Body of pancreas (tissue), 4 donors: ENCODE measurements around the gene RRAS. TPM values are rescaled to one million over a fixed set of nuclear protein-coding genes. Genes with fewer than 3 reads are reported as not detected.

Experiments
- ATAC-seq: fragments of 150-250 bp; one replicate; pipeline ENCODE4 v1.9.1; 2016
- DNase-seq, 4 donors: peaks; one replicate each; pipeline ENCODE4 v3.0.0-alpha.2; 2019
- H3K27ac ChIP-seq, 4 donors: fragments of 200-600 bp; sonication (generic); 1 replicate in 3 of 4; 2 replicates in 1 of 4; pipeline versions ENCODE4 v1.5.1 to v1.6.1; 2016 to 2019; ENCODE audit warnings: mild to moderate bottlenecking in 1 of 4, mixed read lengths in 1 of 4, moderate library complexity in 1 of 4
- H3K27me3 ChIP-seq, 2 donors: fragments of 200-600 bp; sonication (generic); one replicate each; pipeline ENCODE4 v1.6.0; 2016; ENCODE audit warnings: mild to moderate bottlenecking in 1 of 2
- H3K36me3 ChIP-seq, 2 donors: fragments of 200-600 bp; sonication (generic); replicated peaks in 1 of 2; 2 replicates each; pipeline ENCODE4 v1.5.1; 2016; ENCODE audit warnings: low read depth in 2 of 2; ENCODE audit not compliant: insufficient read depth in 1 of 2
- H3K4me1 ChIP-seq: fragments of 200-600 bp; sonication (generic); one replicate; pipeline ENCODE4 v1.6.0; 2016
- H3K4me3 ChIP-seq, 2 donors: fragments of 200-600 bp; sonication (generic); 1 replicate in 1 of 2; 2 replicates in 1 of 2; pipeline ENCODE4 v1.5.1; 2016 to 2019
- H3K9me3 ChIP-seq, 3 donors: fragments of 200-600 bp; sonication (generic); 1 replicate in 2 of 3; 2 replicates in 1 of 3; pipeline ENCODE4 v1.5.1; 2016
- POLR2A ChIP-seq, 3 donors: fragments of 450-650 bp; IDR thresholded peaks; one replicate each; pipeline ENCODE4 v1.6.1; 2016; ENCODE audit warnings: antibody characterized with exemption in 3 of 3, mild to moderate bottlenecking in 2 of 3
- WGBS, 2 donors: methylation state at CpG; one replicate each; pipeline ENCODE4 v1.1.5; 2017; 5-methylcytosine and 5-hydroxymethylcytosine counted together
- intact Hi-C: fragments of 100-400 bp; cut with DNase I; formaldehyde crosslinking; loops from one replicate; pipeline ENCODE4 v1.15.1; 2023
- microRNA-seq, 2 donors: library from miRNA; unstranded; fragments of <30 nt; microRNA quantifications; one replicate each; pipeline ENCODE4, GENCODE V29; 2016; ENCODE audit warnings: borderline number of aligned reads in 2 of 2, borderline replicate concordance in 2 of 2
- small RNA-seq: library from RNA; depleted of rRNA; stranded (forward); fragments of <200 nt; gene quantifications from one replicate; pipeline ENCODE3, GENCODE V24; 2016
- total RNA-seq, 2 donors: library from RNA; depleted of rRNA; stranded (reverse); fragments of >200 nt; gene quantifications; one replicate each; pipeline ENCODE4 v1.1.0, GENCODE V29; 2016
- TF ChIP-seq, protein P1 (sequence below), 7 experiments: fragments of 450-650 bp in 4 of 7; fragments of 200-600 bp in 3 of 7; sonication (generic) in 3 of 7; IDR thresholded peaks; one replicate each; pipeline ENCODE4 v1.5.1; 2016 to 2019; ENCODE audit warnings: antibody characterized with exemption in 7 of 7

The RRAS gene
- total RNA-seq, 2 donors from 2014 or later: 10.9 to 17.9 TPM

DNA sequence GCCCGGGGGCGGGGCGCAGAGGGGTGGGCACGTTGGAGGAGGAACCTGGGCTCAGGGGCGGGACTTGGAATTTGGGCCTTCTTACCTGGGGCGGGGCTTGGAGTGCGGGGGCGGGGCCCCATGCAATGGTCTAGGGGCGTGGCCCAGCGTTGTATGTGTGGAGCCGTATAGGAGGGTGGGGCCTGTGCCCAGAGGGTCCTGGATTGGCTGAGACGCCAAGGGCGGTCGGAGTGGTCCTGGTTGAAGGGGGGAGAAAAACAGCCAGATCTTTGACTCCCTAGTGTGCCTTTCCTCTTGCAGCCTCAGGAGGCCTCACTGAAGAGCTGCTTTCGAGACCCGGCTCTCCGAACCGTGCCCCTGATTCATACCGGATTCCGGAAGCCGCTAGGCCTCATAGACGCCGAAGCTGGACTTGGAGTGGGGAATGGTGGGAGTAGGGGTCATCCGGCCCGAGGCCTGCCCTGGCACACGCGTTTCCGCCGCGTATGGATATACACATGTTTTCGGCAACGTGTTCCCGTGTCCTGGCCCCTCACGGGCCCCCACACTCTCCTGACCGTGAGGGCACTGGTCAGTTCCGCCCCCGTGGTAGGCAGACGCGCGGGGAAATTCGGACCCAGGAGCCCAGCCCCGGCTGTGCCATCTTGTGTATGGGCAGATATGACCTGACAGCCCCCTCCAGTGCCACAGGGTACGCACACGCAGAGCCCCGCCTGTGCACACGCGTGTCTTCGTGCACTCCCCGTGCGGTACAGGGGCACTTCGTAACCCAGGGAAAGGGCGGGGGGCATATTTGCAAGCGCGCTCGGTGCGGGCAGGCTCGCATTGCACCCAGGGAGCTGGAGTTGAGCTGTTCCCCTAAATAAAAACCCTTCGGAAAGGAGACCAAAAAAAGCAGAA lies 49.6 kb downstream of the RRAS start:
- DNase-seq (peak; percentile 97 to 99 (median 98)), ATAC-seq (peak; percentile 85)
- peaks cover 3 to 7% of the 10 kb centered on the region in 2 donors for H3K36me3 ChIP-seq
- H3K4me1 ChIP-seq: peaks cover 24% of the 10 kb centered on the region
- peak overlapping the region; percentile 66 to 71 for H3K4me3 ChIP-seq
- no peaks in the 10 kb centered on the region for H3K27me3 ChIP-seq
- peak overlapping the region; percentile 79 to 89 (median 86) for H3K27ac ChIP-seq
- TF ChIP-seq POLR2A (IDR thresholded peaks at IDR 0.05): peak; percentile 34 to 82 (median 72)
- TF ChIP-seq, protein P1, sequence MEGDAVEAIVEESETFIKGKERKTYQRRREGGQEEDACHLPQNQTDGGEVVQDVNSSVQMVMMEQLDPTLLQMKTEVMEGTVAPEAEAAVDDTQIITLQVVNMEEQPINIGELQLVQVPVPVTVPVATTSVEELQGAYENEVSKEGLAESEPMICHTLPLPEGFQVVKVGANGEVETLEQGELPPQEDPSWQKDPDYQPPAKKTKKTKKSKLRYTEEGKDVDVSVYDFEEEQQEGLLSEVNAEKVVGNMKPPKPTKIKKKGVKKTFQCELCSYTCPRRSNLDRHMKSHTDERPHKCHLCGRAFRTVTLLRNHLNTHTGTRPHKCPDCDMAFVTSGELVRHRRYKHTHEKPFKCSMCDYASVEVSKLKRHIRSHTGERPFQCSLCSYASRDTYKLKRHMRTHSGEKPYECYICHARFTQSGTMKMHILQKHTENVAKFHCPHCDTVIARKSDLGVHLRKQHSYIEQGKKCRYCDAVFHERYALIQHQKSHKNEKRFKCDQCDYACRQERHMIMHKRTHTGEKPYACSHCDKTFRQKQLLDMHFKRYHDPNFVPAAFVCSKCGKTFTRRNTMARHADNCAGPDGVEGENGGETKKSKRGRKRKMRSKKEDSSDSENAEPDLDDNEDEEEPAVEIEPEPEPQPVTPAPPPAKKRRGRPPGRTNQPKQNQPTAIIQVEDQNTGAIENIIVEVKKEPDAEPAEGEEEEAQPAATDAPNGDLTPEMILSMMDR (IDR thresholded peaks at IDR 0.05): peak in 4 of 7 experiments; percentile 9 to 17 (median 12)
- intact Hi-C loops: no loop called here
- no peaks in the 10 kb centered on the region for H3K9me3 ChIP-seq
- 0% methylated on average over 11 to 52 of the region's 58 CpGs for WGBS, 2 donors

DNA sequence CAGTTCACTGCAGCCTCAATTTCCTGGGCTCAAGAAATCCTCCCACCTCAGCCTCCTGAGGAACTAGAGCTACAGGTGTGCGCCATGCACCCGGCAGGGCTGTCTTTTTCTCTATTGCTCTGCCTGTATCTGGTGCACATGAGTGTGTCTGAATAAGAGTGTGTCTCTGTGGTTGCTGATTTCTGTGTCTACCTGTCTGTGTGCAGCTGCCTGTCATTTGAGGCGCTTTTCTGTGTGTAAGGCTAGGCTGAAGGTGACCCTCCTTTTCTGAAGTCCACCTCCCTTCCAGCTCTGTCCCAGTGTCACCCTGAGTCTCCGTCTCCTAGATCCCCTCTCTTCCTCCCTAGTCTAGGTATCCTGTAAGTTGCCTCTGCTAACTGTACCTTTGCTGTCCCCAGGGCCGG lies 50.4 kb downstream of the RRAS start:
- peaks cover 24% of the 10 kb centered on the region for H3K4me1 ChIP-seq
- no peak for ATAC-seq
- 37 to 42% methylated on average over 5 of the region's 5 CpGs for WGBS, 2 donors
- DNase-seq: no peak
- no peaks in the 10 kb centered on the region for H3K36me3 ChIP-seq
- no peaks in the 10 kb centered on the region for H3K9me3 ChIP-seq
- TF ChIP-seq, protein P1 (IDR thresholded peaks at IDR 0.05): no peak
- TF ChIP-seq POLR2A (IDR thresholded peaks at IDR 0.05): no peak
- no peaks in the 10 kb centered on the region for H3K27me3 ChIP-seq
- H3K27ac ChIP-seq: peak overlapping the region; percentile 79 to 89 (median 86)
- no peak overlapping the region for H3K4me3 ChIP-seq
- intact Hi-C loops: no loop called here

DNA sequence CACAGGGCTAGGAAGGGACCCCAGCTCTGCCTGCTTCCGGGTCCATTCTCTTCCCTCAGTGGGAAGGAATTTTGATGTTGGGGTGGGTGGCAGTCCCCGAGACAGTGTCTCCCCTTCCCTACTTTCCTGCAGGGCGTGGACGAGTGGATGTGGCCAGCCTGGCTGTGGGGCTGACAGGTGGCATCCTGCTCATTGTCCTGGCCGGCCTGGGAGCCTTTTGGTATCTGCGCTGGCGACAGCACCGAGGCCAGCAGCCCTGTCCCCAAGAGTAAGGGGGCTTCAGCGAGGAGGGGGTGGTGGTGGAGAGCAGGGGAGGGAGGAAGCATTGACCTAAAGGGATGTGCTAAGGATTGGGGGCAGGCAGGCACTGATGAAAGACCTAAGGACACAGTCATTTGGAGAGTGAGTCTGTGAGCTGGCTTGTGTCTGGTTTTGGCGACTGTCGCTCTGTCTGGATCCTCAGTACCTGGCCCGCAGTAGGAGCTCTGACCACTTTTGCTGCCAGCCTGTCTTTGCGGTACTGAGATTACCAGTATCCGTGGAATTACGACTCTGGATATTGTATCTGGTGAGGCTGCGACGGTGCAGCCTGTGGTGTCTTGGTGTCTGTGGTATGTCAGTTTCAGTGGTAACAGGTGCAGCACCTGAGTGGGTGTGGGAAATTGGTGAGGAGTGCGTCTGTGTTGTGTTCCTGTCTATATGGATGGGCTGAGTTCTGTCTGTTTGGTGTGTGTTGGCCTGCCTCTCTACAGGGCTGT lies 51.4 kb downstream of the RRAS start:
- intact Hi-C loops: no loop called here
- H3K4me3 ChIP-seq: no peak overlapping the region
- 79 to 80% methylated on average over 18 of the region's 18 CpGs for WGBS, 2 donors
- H3K36me3 ChIP-seq: no peaks in the 10 kb centered on the region
- no peak overlapping the region for H3K27ac ChIP-seq
- H3K4me1 ChIP-seq: peaks cover 16% of the 10 kb centered on the region
- DNase-seq (no peak), ATAC-seq (no peak)
- no peaks in the 10 kb centered on the region for H3K9me3 ChIP-seq
- H3K27me3 ChIP-seq: no peaks in the 10 kb centered on the region
- TF ChIP-seq, protein P1 (IDR thresholded peaks at IDR 0.05): no peak
- no peak for TF ChIP-seq POLR2A (IDR thresholded peaks at IDR 0.05)

DNA sequence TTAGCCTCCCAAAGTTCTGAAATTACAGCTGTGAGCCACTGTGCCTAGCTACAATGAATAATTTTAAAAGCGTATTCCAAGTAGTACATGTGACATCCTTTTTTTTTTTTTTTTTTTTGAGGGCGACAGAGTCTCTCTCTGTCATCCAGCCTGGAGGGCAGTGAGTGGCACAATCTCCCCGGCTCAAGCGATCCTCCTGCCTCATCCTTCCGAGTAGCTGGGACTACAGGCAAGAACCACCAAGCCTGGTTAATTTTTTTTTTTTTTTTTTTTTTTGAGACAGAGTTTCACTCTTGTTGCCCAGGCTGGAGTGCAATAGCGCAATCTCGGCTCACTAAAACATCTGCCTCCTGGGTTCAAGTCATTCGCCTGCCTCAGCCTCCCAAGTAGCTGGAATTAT lies 52.7 kb downstream of the RRAS start:
- no peak for ATAC-seq
- DNase-seq: no peak

More for the DNA sequence above, 52.7 kb downstream of the RRAS start:
- Histone ChIP-seq H3K9me3 (no peaks in the 10 kb centered on the region), H3K27me3 (no peaks in the 10 kb centered on the region), H3K36me3 (no peaks in the 10 kb centered on the region), H3K4me1 (peaks cover 4% of the 10 kb centered on the region), H3K4me3 (no peak overlapping the region), H3K27ac (no peak overlapping the region)
- no peak for TF ChIP-seq POLR2A (IDR thresholded peaks at IDR 0.05)
- TF ChIP-seq, protein P1 (IDR thresholded peaks at IDR 0.05): no peak
- intact Hi-C loops: no loop called here
- WGBS, 2 donors: 84 to 90% methylated on average over 8 of the region's 8 CpGs

Small RNAs within 50 kb of the gene (microRNA-seq; reads per million reads assigned to microRNA genes)
- gene MIR5088: 0 reads per million in 2 donors

Small RNAs within 50 kb of the gene (small RNA-seq; reads per million reads assigned to genes)
- 0.70 reads per million, percentile 15 among the genes with 10 or more reads in this experiment for gene MIR5088

Other genes with a start within 250 kb of the RRAS start
- gene PTH2, start 216.7 kb downstream of the RRAS start, total RNA-seq: not detected
- gene GFY, start 214.8 kb downstream of the RRAS start, total RNA-seq: not detected
- gene SLC17A7, start 198.6 kb downstream of the RRAS start, total RNA-seq: under 1 TPM in 1 of 2 donors, not detected in 1; 0.26 TPM
- 10 to 100 TPM; 57.0 to 63.3 TPM for gene PIH1D1, start 188.3 kb downstream of the RRAS start, total RNA-seq
- 10 to 100 TPM; 25.9 to 38.9 TPM for gene ALDH16A1, start 186.9 kb downstream of the RRAS start, total RNA-seq
- gene FLT3LG, start 165.9 kb downstream of the RRAS start, total RNA-seq: under 1 TPM; 0.52 to 0.66 TPM
- gene RPL13A, start 152.5 kb downstream of the RRAS start, total RNA-seq: 1,000 to 10,000 TPM; 1,758 to 2,456 TPM
- 1,000 to 10,000 TPM; 1,400 to 1,772 TPM for gene RPS11, start 143.7 kb downstream of the RRAS start, total RNA-seq
- 100 to 1,000 TPM; 117 to 121 TPM for gene FCGRT, start 127.5 kb downstream of the RRAS start, total RNA-seq
- gene RCN3, start 112.1 kb downstream of the RRAS start, total RNA-seq: 10 to 100 TPM; 11.9 to 39.9 TPM
- gene NOSIP, start 59.6 kb downstream of the RRAS start, total RNA-seq: 10 to 100 TPM; 50.6 to 73.2 TPM
- 1 to 10 TPM; 2.6 to 4.9 TPM for gene PRRG2, start 58.8 kb downstream of the RRAS start, total RNA-seq
- gene PRR12, start 49.0 kb downstream of the RRAS start, total RNA-seq: 10 to 100 TPM in 1 of 2 donors, 1 to 10 TPM in 1; 8.0 to 23.4 TPM
- gene SCAF1, start 2.1 kb upstream of the RRAS start, total RNA-seq: 10 to 100 TPM; 16.1 to 36.6 TPM
- gene IRF3, start 25.7 kb upstream of the RRAS start, total RNA-seq: 100 to 1,000 TPM in 1 of 2 donors, 10 to 100 TPM in 1; 46.7 to 134 TPM
- 1 to 10 TPM; 3.6 to 5.6 TPM for gene BCL2L12, start 25.8 kb upstream of the RRAS start, total RNA-seq
- 10 to 100 TPM; 45.4 to 71.2 TPM for gene PRMT1, start 37.1 kb upstream of the RRAS start, total RNA-seq
- gene ADM5, start 49.5 kb upstream of the RRAS start, total RNA-seq: 1 to 10 TPM in 1 of 2 donors, not detected in 1; 1.6 TPM
- 1 to 10 TPM in 1 of 2 donors, under 1 TPM in 1; 0.66 to 3.4 TPM for gene CPT1C, start 51.0 kb upstream of the RRAS start, total RNA-seq
- under 1 TPM in 1 of 2 donors, not detected in 1; 0.52 TPM for gene TSKS, start 123.2 kb upstream of the RRAS start, total RNA-seq
- 10 to 100 TPM; 43.5 to 45.9 TPM for gene AP2A1, start 126.9 kb upstream of the RRAS start, total RNA-seq
- gene FUZ, start 173.1 kb upstream of the RRAS start, total RNA-seq: 10 to 100 TPM in 1 of 2 donors, 1 to 10 TPM in 1; 8.9 to 24.1 TPM
- 10 to 100 TPM; 15.8 to 16.9 TPM for gene MED25, start 178.1 kb upstream of the RRAS start, total RNA-seq
- gene PTOV1, start 211.0 kb upstream of the RRAS start, total RNA-seq: 10 to 100 TPM; 69.0 to 70.2 TPM
- gene PNKP, start 227.4 kb upstream of the RRAS start, total RNA-seq: 100 to 1,000 TPM in 1 of 2 donors, 10 to 100 TPM in 1; 59.7 to 122 TPM
- 10 to 100 TPM in 1 of 2 donors, 1 to 10 TPM in 1; 7.5 to 20.1 TPM for gene AKT1S1, start 237.2 kb upstream of the RRAS start, total RNA-seq
- 10 to 100 TPM; 25.9 to 37.6 TPM for gene TBC1D17, start 237.6 kb upstream of the RRAS start, total RNA-seq